ENCODE results near the gene SNX3.

The SNX3 gene

DNA sequence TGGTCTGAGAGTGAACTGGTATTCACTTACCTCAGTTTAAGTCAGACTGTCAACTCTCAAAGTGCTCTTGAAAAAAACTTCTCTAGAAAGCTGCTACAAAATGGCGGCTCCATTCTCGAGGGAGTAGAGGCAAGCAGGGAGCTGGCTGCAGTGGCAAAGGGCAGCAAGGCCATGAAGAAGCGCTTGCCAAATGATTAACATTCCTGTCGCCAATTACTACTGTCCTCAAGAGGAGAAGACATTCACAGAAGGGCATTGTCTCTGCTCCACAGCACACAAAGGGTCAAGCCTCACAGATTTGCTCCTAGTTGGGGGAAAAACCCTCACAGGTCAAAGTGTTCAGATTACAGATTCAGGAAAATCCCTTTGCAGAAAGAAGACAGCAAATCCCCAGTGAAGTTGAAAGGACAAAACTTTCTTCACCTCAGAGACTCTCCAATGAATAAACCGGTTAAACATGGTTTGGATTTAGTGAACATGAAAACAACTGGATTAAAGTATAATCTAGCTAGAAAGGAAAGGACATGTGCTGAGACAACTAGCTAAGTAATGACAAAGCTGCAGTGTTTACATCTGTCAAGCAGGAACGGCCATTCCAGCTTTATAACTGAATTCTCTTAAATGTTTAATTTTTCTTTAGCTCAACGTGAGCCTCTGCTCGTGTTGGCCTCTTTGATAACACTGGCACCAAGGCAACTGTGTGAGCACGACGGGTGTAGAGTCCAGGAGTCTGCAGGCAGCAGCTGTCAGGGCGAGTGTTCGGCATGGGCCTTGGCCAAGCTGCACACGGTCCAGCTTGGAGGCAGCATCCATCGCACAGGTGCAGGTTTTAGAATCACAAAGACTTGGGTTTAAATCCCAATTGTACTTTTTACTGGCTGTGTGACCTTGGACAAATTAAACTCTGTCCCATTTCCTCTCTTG, 57.4 kb downstream of the SNX3 start:
- DNase-seq (ENCODE audit: low read depth), result no peak

DNA sequence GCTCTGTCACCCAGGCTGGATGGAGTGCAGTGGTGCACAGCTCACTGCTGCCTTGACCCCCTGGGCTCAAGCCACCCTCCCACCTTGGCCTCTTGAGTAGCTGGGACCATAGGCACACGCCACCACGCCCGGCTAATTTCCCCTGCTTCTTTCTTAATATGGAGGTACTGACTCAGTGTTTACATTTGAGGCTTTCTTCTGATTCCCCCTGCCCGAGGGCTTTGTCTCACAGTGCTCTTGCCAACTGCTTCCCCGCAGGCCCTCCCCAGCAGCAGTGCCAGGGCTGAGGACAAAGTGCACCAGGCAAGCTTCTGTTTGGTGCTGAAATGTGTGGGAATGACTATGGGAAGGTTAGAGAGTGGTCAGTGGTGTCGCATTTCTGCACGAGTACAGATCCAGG, 60.2 kb downstream of the SNX3 start:
- DNase-seq (ENCODE audit: low read depth), result no peak

DNA sequence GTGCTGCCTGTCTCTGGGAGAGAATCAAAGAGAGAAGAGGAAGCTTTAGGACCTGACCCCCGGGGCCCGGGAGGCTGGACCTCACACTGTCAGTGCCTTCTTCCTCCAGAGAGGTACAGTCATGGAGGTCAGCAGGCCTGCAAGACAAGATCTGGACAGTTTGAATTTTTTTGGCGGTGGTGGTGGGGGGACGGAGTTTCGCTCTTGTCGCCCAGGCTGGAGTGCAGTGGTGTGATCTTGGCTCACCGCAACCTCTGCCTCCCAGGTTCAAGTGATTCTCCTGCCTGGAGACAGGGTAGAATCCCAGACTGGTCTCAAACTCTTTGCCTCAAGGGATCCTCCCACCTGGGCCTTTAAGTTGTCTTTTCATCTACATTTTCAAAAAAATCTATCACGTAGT, 60.7 kb downstream of the SNX3 start:
- no peak for DNase-seq (ENCODE audit: low read depth)

DNA sequence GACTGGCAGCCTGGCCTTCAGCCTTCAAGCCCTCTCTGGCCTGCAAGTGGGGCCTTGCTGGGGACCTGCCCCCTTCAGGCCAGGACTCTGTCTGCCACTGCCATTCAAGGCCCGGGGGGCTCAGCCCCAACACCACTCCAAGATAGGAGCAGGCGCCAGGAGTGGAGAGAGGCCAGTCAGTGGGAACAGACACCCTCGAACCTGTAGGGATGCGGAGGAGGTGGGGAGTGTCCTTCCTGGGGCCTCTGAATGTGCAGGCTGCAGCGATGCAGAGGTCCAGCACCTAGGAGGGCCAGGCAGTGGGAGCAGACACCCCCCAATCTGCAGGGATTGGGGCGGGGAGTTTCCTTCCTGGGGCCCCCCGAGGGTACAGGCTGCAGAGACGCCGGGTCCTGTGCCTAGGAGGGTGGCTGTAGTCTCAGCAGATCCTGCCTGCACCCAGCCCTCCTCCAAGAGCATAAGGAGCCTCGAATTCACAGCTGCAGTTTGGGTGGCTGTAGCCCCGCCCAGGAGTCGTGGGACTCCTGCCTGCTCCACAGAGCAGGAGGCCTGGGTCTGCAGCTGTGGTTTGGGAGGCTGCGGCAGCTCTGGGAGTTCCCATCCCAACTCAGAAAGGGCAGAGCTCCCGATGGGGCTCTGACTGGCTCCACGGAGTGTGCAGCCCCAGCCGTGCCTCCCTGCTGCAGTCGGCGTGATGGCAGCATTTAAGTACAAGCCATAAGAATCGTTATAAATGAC, 61.9 kb downstream of the SNX3 start:
- no peak for DNase-seq (ENCODE audit: low read depth)

GRCh38 chr6:108195209-108195608, 65.6 kb downstream of the SNX3 start:
- no peak for DNase-seq (ENCODE audit: low read depth)

GRCh38 chr6:108194503-108194902, 66.3 kb downstream of the SNX3 start:
- DNase-seq (ENCODE audit: low read depth), result no peak

GRCh38 chr6:108193835-108194234, 67.0 kb downstream of the SNX3 start:
- no peak for DNase-seq (ENCODE audit: low read depth)

- DNase-seq (ENCODE audit: low read depth), result no peak
These were observed 67.7 kb downstream of the SNX3 start for GRCh38 chr6:108193131-108193530.

GRCh38 chr6:108187519-108187918, 73.3 kb downstream of the SNX3 start:
- no peak for DNase-seq (ENCODE audit: low read depth)

DNA sequence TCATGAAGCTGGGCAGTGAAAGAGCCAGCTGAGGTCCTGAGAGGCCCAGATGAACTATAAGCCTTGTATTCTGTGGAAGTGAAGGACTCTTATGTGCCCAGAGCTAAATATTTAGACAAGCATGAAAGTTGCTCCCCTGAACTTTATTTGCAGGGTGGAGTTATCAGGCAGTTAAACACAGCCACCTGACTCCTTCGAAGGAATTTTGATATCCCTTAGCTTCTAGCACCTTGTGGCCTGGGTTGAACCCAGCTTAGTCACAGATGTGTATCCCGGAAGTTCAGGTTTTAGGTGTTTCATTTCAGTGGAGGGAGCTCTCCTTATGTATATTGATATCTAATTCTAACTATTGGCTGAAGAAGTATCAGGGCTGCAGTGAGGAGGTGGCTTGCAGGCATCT, 74.6 kb downstream of the SNX3 start:
- no peak for DNase-seq (ENCODE audit: low read depth)

- no peak for DNase-seq (ENCODE audit: low read depth)
These were observed 80.1 kb downstream of the SNX3 start for GRCh38 chr6:108180776-108181175.

DNA sequence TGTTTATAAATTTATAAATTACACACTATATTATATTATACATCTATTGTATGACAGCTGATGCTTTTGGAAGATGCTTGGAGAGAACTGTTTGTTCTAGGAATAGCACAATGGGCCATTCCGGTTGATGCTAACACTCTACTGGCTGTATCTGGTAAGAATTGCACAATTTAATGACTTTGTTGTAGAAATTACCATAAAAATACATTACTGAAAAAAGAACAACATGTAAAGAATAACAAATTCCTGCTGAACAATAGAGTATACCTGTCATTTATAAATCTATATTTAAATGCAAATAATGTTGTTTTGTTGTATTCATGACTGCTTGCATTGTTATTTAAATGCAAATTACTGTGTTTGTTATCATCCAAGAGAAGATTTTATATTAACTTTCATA, 80.6 kb downstream of the SNX3 start:
- no peak for DNase-seq (ENCODE audit: low read depth)

- no peak for DNase-seq (ENCODE audit: low read depth)
These were observed 81.1 kb downstream of the SNX3 start for GRCh38 chr6:108179741-108180140.

- DNase-seq (ENCODE audit: low read depth), result no peak
These were observed 84.4 kb downstream of the SNX3 start for GRCh38 chr6:108176281-108177089.

GRCh38 chr6:108175592-108176279, 85.1 kb downstream of the SNX3 start:
- DNase-seq (ENCODE audit: low read depth), result no peak

DNA sequence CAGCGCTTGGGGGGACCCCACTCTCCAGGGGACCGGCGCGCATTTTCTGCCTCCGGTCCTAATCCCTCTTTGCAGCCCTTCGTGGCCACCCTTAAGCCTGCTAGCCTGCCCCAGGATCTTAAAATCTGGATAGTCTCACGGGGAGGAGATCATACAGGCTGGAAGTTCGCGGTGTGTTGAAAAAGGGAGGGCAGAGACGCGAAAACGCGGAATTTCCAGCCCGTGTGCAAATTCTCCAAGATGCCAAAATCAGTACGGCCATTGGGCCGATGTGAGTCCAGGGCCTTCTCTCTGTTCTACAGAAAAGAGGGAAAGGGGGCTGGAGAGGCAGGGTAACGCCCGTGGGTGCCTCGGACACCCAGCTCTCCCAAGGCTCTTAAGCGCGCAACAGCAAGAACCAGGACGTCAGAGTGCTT, 85.7 kb downstream of the SNX3 start:
- DNase-seq (ENCODE audit: low read depth), result no peak

DNA sequence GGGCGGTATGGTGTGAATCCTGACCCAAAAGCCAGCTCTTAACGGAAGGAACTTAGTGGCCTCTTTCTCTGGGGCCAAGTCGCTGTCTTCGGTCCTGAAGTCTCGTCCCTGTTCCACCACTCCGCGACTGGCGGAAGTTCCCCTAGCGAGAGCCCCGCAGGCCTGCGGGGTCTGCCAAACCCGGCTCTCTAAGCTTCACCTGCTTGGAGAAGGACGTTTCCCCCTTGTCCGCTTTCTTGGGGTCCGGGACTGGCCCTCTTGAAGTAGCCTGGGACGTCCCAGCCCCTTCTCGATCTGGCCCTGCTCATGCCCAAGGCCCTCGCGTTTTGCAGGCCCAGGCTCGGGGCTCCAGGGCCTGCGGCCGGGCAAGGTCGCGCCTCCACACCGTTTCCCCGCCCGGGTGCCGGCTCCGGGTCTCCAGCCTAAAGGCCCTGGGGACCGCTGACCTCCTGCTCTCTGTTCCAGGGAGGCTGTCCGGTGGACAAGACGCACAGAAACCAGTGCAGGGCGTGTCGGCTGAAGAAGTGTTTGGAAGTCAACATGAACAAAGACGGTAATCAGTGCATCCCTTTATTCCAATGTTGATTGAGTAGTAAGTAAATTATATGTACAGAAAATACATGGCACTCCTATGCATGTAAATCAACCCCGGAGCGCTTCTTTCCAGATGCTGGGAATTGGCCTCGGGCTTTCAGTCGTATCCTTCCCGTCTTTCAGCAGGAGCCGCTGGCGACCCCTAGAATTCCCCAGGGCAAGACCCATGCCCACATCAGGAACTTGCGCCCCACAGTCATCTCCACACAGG, 86.3 kb downstream of the SNX3 start:
- no peak for DNase-seq (ENCODE audit: low read depth)

DNA sequence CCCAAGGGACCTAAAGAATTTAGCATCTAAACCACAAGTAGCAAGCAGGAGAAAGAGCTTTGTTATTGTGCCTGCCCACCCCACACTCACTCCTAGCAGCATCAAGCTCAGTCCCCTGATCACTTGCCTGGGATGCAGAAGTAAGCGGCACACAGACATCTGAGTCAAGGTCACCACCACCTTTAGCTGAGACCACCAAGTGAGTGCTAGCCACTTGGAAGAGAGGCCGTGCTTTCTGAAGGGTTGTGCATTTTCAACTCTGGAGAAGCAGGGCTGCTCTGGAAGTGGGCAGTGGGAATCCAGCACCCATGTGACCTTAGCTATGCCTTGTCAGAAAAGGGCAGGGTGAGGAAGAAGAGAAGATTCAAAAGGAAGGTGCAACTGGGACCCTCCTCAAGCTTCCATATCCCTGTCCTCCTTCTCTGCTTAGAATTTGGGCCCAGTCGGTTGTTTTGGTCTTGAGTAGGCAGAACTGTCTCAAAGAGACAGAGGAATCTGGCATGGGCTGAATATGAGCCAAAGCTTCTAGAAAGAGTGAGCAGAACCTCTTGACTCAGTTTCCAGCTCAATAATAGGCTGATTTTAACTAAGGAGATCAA, 88.8 kb downstream of the SNX3 start:
- DNase-seq (ENCODE audit: low read depth), result no peak

GRCh38 chr6:108171291-108171917, 89.4 kb downstream of the SNX3 start:
- no peak for DNase-seq (ENCODE audit: low read depth)
